GM18507 (cell line): Measurements from ENCODE around the gene NGB.
"Not testable (repeated sequence)": the region's sequence is repeated elsewhere in the genome, so short reads cannot be mapped to it uniquely, and the experiment has no call there.

Experiments
- DNase-seq: peaks from one replicate; pipeline ENCODE4 v3.0.0; 2011; ENCODE audit warnings: low read depth; ENCODE audit not compliant: insufficient read length; ENCODE audit errors: extremely low spot score
- FAIRE-seq: peaks from 2 replicates; lab custom pipeline; 2011; peaks lifted over from hg19 to GRCh38; lab: Jason Lieb, UNC

Gene NGB

DNA sequence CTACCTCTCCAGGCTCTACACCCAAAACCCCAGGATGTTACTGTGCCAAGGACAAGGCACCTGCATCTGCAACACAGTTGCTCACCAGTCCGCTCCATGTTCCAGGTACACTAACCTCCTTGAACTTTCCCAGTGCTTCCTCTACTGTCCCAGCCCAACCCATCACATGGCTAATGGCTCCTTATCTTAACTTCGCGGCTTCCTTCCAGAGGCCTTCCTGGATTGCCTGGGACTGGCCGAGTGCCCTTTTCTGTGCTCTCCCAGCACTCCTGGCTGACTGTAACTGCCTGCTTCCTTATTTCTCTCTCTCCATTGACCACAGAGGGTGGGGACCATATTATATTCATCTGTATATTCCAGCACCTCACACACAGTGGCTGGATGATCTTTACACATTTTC lies 28.8 kb upstream of the NGB start:
- FAIRE-seq (no peak), DNase-seq (no peak)

GRCh38 chr14:77296906-77297305 lies 25.9 kb upstream of the NGB start:
- DNase-seq (no peak), FAIRE-seq (no peak)

DNA sequence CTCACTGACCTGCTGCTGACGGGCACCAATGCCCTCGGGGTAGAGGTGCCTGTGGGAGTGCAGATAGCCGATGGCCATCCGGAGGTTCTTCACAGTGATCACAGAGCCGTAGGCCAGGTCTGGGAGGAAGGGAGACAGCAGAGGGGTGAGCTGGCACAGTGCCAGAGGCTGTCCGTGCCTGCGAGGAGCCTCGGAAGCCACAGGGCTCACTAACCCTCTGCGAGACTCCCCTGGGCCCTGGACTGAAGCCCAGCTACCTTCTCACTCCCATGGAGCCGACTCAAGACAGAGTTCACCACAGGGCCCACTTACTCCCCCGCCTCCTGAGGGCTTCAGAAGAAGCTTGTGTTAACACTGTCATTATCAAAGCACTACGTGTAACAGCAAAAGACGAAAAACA lies 25.1 kb upstream of the NGB start:
- DNase-seq (no peak), FAIRE-seq (no peak)

DNA sequence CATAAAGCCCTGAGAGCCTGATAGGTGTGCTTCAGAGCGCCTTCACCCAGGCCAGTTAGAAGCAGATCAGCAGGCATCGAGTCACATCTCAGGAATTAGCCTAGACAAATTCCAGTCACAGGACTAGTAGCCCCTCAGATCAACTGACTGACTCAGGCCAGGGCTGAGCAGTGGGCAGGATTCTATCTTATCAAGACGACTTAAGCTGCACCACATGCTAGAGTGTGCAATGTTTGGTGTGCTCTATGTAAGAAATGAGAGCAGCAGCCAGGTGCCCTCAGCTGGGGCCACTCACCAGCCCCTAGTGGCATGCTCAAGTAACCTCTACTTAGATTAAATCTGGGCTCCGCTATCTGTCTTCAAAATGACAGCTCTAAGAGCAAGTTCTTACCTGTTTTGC lies 19.7 kb upstream of the NGB start:
- no peak for DNase-seq
- no peak for FAIRE-seq

DNA sequence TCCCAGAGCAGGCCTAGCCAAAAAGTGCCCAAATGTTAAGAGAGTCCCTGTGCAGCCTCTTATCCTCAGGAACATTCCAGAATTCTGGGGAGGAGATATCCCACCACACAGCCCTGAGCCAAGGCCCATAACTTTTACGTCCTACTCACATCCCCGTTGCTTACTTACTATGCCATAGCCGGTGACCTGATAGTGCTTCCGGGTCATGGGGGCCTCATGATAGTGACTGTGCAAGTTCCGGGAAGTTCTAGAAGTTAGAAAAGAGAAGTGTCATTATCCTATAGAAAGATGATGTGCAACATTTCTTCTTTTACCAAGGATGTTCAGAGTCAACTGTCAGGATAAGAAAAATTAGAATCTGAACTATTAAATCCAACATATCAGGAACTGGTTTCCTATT lies 15.6 kb upstream of the NGB start:
- DNase-seq, result no peak
- FAIRE-seq, result no peak

- DNase-seq, result no peak
- no peak for FAIRE-seq
Measured at GRCh38 chr14:77284466-77284865, 13.5 kb upstream of the NGB start.

DNA sequence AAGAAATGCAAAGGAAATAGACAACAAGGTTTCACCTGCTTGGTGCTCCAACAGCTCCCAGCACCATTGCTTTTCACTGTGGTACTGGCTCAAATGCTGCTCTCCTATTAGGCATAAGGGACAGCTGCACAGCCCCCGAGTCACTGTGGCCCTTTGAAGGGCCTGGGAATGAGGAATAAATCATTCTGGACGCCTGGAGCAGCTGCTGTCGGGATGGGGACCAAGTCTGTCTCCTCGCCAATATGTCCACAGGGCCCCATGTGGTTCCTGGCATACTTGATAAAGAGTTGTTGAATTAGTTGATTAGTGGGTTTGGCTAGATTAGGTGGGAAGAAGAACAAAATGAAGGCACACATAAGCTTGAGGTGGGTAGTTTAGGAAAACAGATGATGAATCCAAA lies 13.1 kb upstream of the NGB start:
- DNase-seq, result no peak
- no peak for FAIRE-seq

DNA sequence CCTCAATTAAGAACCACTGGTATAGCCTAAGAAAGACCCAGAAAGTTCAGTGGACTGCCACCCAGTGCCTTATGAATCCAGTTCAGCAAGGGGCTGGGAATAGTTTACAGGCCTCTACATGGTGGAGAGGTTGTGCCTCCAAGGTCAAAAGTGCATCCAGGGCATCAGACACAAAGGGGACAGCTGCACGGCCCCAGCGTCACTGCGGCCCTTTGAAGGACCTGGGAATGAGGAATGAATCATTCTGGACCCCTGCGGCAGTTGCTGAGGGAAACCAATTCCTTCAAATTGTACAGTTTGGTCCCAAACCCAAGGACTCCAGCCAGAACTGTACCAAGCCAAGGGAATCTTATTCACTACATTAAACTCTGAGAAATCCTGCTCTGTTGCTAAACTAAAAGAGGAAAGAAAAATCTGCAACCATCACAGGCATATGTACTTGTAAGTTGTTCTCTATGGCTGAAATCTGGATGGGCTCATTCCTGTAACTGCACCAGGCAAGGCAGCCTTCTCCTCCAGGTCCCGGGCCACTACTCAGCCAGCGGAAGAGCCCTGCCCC lies 10.9 kb upstream of the NGB start:
- DNase-seq (no peak), FAIRE-seq (no peak)

DNA sequence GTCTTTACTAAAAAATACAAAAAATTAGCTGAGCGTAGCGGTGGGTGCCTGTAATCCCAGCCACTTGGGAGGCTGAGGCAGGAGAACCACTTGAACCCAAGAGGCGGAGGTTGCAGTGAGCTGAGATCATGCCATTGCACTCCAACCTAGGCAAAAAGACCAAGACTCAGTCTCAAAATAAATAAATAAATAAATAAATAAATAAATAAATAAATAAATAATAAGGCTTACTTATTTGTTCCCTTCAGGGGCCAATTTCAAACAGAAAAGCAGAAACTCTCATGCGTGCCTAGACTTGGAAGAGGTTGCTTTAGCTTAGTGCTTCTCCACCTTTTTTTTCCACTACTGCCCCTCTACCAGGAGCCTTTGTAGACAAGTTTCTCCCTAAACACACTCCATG lies 9.9 kb upstream of the NGB start:
- not testable (repeated sequence) for FAIRE-seq, DNase-seq

DNA sequence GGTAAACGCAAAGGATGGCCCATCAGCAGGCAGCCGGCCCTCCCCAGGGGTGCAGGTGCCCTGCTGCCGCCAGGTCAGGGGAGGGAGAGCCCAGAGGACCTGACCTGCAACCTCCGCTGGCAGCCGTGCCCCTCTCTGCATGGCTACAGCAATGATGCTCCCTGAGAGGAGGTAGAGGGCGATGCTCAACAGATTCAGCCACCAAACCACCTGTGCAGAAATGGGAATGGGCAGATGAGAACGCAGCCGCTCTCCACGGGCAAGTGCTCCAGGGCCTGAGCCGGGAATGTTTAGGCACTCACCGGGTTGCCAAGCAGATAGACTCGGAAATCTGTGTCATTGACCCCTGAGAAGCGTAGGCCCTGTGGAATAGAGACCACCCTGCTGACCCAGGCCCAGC lies 8.7 kb upstream of the NGB start:
- FAIRE-seq (no peak), DNase-seq (no peak)

GRCh38 chr14:77278461-77279230 lies 7.6 kb upstream of the NGB start:
- FAIRE-seq, result no peak
- no peak for DNase-seq

DNA sequence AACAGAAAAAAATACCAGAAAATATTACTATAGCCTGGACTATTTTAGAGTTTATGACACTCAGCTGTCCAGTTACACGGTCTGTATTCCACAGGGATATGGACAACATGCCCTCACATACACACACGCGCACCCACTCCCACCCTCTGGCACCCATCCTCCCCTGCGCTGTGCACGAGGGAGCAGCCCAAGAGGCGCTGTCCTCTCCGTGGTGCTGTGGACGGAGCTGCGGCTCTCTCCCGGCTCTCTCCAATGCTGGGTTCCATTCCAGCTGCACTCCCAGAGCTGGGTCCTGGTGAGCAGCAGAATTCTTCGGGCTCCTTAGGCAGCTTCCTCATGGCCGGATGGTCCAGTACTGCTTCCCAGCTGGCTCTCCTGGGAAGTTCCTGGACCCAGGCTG lies 6.0 kb upstream of the NGB start:
- FAIRE-seq (no peak), DNase-seq (no peak)

DNA sequence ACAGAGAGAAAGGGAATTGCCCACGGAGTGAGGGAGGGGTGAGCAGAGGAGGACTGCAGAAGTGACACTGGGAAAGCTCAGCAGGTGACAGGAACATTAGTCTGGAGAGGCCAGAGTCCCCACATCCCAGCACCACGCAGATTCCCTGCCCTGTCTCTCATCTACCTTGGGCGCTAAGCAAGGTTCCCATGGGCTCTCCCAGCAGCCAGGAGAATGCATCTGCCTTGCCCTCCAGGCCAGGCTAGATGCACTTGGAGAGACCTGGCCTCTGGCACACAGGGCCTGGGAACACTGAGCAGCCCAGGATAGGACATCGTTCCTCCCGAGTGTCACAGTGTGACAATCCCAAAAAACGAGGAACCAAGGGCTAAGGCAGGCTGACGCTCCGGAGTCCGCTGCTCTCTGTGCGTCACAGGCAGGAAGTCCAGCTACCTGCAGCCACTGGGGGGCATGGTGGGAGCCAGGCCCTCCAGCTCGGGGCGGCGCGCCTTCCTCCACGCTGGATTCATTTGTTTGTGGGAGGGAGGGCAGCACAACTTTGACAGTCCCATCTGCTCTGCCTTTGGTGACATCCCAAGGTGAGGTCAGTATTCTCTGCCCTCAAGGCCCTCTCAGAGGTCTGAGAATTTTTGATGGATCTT lies 5.4 kb upstream of the NGB start:
- FAIRE-seq (no peak), DNase-seq (no peak)

DNA sequence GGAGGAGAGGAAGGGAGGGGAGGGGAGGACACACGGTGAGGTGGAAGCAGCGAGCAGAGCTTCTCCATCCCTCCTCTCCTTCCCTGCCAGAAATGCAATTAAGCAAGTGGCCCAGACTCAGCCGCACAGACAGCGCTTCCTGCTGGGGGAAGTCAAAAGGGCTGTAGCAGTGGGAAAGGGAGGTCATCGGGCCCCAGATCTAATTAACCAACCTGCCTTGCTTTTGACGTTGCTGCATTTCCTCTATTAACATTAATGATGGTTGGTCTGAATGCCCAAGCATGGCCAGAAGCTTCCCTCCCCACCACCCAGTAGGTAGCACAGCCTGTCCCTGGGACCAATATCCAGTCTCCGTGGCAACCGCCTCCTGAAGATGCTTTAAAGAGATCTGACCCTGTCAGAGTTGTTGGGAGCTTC lies 4.6 kb upstream of the NGB start:
- no peak for DNase-seq

DNA sequence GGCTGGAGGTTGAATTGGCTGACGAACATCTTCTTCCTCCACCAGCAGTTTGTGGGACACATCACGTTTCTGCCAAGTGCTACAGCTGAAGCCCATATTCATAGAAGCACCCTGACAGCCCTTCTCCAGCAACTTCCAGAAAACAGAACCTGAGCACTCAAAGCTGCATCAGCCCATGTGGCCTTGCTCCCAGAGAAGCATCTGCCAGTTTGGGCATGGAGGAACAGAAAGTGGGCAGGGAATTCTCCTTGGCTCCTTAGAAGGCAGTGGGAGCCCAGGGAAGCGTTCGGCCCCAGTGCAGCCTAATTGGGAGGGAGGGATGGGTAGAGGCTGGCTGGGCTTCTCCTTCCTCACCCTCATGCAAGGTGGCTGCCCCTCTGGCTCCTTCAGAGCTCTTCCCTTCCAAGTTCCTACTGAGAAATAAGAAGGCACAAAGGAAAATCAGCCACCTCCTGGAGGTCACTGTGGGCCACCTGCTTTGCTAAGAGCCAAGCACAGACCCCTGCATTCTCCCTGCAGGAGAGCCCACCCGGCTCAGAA lies 4.1 kb upstream of the NGB start:
- no peak for DNase-seq
- FAIRE-seq, result no peak

More for the DNA sequence above, 4.6 kb upstream of the NGB start:
- no peak for FAIRE-seq

DNA sequence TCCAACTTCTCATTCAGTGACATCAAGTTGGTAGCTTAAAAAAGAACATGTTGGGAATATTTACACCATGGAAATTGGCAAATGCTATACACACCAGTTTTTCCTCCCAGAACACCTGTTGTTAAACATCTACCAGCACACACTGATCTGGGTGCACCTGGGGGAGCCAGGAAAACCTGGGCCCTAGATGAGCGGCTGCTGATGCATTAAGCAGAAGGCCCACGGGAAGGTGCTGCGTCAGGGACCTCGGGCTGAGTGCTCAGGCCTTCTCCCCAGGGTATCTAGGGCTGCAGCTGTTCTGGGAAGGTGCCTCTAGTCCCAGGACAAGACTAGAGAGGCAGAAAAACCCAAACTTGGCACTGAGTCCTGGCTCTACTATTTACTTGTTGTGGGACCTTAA lies 2.8 kb upstream of the NGB start:
- FAIRE-seq, result no peak
- DNase-seq, result no peak

DNA sequence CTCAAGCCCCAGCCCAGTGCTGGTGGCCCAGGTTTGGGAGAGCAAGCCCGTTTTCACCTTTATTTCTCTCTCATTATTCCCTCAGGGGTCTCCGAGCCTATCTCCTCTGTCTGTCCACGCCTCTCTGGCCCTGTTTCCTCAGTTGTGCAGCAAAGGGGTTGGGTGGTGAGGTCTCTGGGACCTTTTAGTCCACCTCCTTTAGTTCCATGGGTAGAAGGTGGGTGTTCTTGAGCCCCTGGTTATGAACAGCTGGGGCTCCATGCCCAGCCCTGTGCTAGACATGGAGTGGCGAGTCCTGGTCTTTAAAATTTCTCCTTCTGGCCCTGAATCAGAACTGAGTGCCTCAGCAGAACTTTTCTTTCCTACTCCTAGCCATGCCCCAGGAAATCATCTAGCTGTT lies 1.3 kb upstream of the NGB start:
- no peak for DNase-seq
- FAIRE-seq, result no peak

GRCh38 chr14:77270361-77271112 lies 469 bp downstream of the NGB start:
- FAIRE-seq (no peak), DNase-seq (no peak)

- no peak for FAIRE-seq
Measured at GRCh38 chr14:77268989-77269600, 1.9 kb downstream of the NGB start.

More at GRCh38 chr14:77268989-77269600, 1.9 kb downstream of the NGB start:
- no peak for DNase-seq
